Right lobe of liver (tissue), 6 donors: Measurements from ENCODE around the gene KLHL26. TPM values are rescaled to one million over a fixed set of nuclear protein-coding genes. Genes with fewer than 3 reads are reported as not detected.
A peak's percentile ranks its signal among the peaks of the same experiment; 100 is the strongest.
"Not testable (repeated sequence)": the region's sequence is repeated elsewhere in the genome, so short reads cannot be mapped to it uniquely, and the experiment has no call there.

Source experiments
- ATAC-seq, 4 donors: fragments of 200-7000 bp; cut with Tn5 transposase; one replicate each; pipeline ENCODE4 v1.9.1; 2020; ENCODE audit warnings: mild to moderate bottlenecking in 4 of 4, moderate library complexity in 4 of 4
- DNase-seq, 3 donors: peaks; one replicate each; pipeline ENCODE4 v3.0.0-alpha.2; 2020
- H3K27ac ChIP-seq, 3 donors: fragments of 200-600 bp; one replicate each; pipeline ENCODE4 v1.8.0; 2022
- H3K27me3 ChIP-seq, 2 donors: fragments of 200-600 bp; one replicate each; pipeline ENCODE4 v1.8.0; 2022
- H3K36me3 ChIP-seq, 4 donors: fragments of 200-600 bp; sonication (generic) in 1 of 4; one replicate each; pipeline versions ENCODE4 v1.5.1 to v1.8.0; 2017 to 2022; ENCODE audit warnings: control low read depth in 1 of 4
- H3K4me1 ChIP-seq, 4 donors: fragments of 200-600 bp; sonication (generic) in 1 of 4; one replicate each; pipeline versions ENCODE4 v1.5.1 to v1.8.0; 2017 to 2022; ENCODE audit warnings: control low read depth in 1 of 4
- H3K4me3 ChIP-seq, 3 donors: fragments of 200-600 bp; one replicate each; pipeline ENCODE4 v1.8.0; 2022
- H3K9me3 ChIP-seq, 4 donors: fragments of 200-600 bp; sonication (generic) in 1 of 4; one replicate each; pipeline versions ENCODE4 v1.5.1 to v1.8.0; 2017 to 2022; ENCODE audit warnings: control low read depth in 1 of 4
- CTCF ChIP-seq, 4 donors: fragments of 200-600 bp in 3 of 4; fragments of 450-650 bp in 1 of 4; IDR thresholded peaks; one replicate each; pipeline versions ENCODE4 v1.5.1 to v1.8.0; 2016 to 2022; ENCODE audit warnings: antibody characterized with exemption in 4 of 4, mild to moderate bottlenecking in 2 of 4
- POLR2A ChIP-seq: fragments of 450-650 bp; IDR thresholded peaks from one replicate; pipeline ENCODE4 v1.6.1; 2017; ENCODE audit warnings: antibody characterized with exemption, mild to moderate bottlenecking
- WGBS: methylation state at CpG from one replicate; pipeline ENCODE4 v1.1.6; 2018; ENCODE audit warnings: low coverage, low lambda C conversion rate; ENCODE audit not compliant: insufficient coverage; ENCODE audit errors: missing lambda C conversion rate; 5-methylcytosine and 5-hydroxymethylcytosine counted together
- intact Hi-C, 2 donors: fragments of 100-400 bp; cut with DNase I; formaldehyde crosslinking; loops; one replicate each; pipeline versions ENCODE4 v1.11.2 to v1.14.1; 2022
- total RNA-seq, 6 experiments: library from RNA; depleted of rRNA in 2 of 6; stranded (reverse); fragments of >200 nt in 2 of 6; fragmentation: NEBNext Ultra II Directional in 3 of 6; extraction: Animal tissue kit (Norgen Biotek cat#: 25700) in 3 of 6; gene quantifications; one replicate each; pipeline versions ENCODE4 v1.1.0 to v1.2.4, GENCODE V29; 2016 to 2023
- donor health status: DM: no; HTN: yes; CAD: no.
- donor health status: DM: no; HTN: no; CAD: no.
- donor health status: DM: no; HTN: no; CAD: no.
- donor health status: DM: no; HTN: yes; CAD: no.
- donor health status: DM: no; HTN: yes; CAD: no.

KLHL26 gene
- total RNA-seq, 6 experiments from 2014 or later, result 3.8 to 5.0 (median 4.7) TPM

DNA sequence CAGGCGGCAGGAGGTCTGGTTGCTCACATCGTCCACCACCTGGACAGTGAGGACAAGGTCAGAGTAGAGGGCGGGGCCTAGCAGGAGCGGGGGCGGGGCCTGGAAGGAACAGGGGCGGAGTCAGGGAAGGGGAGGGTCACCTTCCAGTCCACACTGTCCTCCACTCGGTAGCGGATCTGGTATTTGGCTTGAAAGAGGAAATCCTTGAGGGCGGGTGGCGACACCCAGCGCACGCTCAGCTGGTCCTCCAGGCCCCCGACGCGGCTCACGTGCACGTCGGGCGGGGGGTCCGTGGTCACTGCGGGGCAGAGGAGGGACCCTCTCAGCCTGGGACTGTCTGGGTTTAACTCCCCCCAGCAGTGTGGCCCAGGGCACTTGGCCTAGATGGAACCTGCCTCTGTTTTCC is 40.1 kb upstream of the KLHL26 start:
- Histone ChIP-seq H3K36me3 (no peaks in the 10 kb centered on the region), H3K27me3 (no peaks in the 10 kb centered on the region), H3K9me3 (no peaks in the 10 kb centered on the region), H3K27ac (no peak overlapping the region), H3K4me1 (peaks cover 0 to 15% (median 5%) of the 10 kb centered on the region in 4 donors), H3K4me3 (no peak overlapping the region)
- peak in 2 of 3 donors; percentile 73 to 77 for DNase-seq
- WGBS, result 4% methylated on average over 5 of the region's 21 CpGs
- intact Hi-C loops, result no loop called here
- TF ChIP-seq POLR2A (no peak), CTCF (IDR thresholded peaks at IDR 0.05) (no peak)
- ATAC-seq, result peak; percentile 78 to 87 (median 82)

DNA sequence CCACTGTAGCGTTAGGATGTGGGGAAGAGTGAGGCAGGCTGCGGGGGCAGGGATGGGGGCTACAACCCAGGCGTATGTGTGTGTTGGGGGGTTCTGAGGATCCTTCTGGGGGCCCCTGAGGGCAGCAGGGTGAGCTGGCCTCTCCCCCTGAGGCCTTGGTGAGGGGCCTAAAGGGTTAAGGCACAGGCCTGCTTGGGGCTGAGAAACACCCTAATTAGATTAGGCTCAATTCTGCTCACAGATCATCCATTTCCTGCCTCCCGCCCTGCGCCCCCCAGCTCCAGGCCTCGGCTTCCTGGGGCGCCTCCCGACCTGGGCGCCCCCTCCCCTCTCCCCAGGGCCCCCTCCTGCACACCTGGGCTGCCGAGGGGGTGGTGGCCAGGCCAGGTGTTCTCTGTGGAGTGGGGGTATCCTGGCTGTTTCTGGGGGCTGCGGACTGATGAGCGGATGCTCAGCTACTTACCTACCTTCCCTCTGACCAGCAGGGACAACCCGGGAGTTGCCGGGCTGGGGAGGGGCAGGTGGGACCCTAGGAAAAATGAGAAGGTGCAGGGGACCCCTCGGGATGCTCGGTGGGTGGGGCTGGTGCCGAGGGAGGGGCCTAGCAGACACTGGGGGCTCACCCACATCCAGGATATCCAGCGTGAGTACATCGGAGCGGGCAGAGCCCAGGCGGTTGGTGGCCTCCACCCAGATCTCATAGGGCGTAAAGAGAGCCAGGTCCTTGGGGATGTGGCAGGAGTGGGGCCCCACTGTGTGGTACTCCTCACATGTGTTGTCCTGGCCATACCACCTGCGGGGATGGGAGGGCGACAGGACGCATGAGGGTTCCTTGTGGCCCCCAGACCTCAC is 38.8 kb upstream of the KLHL26 start:
- Histone ChIP-seq H3K4me1 (peaks cover 0 to 15% (median 5%) of the 10 kb centered on the region in 4 donors), H3K4me3 (no peak overlapping the region), H3K36me3 (no peaks in the 10 kb centered on the region), H3K27ac (no peak overlapping the region), H3K9me3 (no peaks in the 10 kb centered on the region), H3K27me3 (peaks cover 0 to under 1% of the 10 kb centered on the region in 2 donors)
- no peak for DNase-seq
- no peak for ATAC-seq
- intact Hi-C loops, result no loop called here
- WGBS, result 54% methylated on average over 7 of the region's 25 CpGs
- TF ChIP-seq CTCF (IDR thresholded peaks at IDR 0.05), result no peak
- TF ChIP-seq POLR2A, result no peak

DNA sequence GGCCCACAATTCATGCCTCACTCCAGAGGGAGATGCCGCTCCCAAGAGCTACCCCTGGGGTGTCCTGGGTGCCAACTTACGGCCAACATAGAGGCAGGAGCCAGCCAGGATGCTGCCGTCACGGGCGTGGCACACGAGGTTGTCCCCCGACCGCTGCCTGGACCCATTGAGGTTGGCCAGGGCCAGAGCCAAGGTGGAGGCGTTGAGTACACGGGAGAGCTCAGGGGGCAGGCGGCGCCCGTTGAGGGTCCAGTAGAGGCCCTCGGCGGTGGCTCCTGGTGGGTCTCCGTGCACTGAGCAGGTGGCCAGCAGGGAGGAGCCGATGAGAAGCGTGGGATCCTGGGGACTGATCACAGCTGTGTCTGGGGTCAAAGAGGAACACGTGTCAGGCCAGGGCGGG is 37.3 kb upstream of the KLHL26 start:
- ATAC-seq, result no peak
- H3K9me3 ChIP-seq, result no peaks in the 10 kb centered on the region
- 80% methylated on average over 7 of the region's 20 CpGs for WGBS
- peaks cover 0 to 8% of the 10 kb centered on the region in 2 donors for H3K27me3 ChIP-seq
- no peak for DNase-seq
- H3K36me3 ChIP-seq, result no peaks in the 10 kb centered on the region
- H3K4me3 ChIP-seq, result no peak overlapping the region
- H3K27ac ChIP-seq, result no peak overlapping the region
- peaks cover 0 to 6% (median 3%) of the 10 kb centered on the region in 4 donors for H3K4me1 ChIP-seq
- intact Hi-C loops, result no loop called here
- TF ChIP-seq CTCF (IDR thresholded peaks at IDR 0.05) (no peak), POLR2A (no peak)

DNA sequence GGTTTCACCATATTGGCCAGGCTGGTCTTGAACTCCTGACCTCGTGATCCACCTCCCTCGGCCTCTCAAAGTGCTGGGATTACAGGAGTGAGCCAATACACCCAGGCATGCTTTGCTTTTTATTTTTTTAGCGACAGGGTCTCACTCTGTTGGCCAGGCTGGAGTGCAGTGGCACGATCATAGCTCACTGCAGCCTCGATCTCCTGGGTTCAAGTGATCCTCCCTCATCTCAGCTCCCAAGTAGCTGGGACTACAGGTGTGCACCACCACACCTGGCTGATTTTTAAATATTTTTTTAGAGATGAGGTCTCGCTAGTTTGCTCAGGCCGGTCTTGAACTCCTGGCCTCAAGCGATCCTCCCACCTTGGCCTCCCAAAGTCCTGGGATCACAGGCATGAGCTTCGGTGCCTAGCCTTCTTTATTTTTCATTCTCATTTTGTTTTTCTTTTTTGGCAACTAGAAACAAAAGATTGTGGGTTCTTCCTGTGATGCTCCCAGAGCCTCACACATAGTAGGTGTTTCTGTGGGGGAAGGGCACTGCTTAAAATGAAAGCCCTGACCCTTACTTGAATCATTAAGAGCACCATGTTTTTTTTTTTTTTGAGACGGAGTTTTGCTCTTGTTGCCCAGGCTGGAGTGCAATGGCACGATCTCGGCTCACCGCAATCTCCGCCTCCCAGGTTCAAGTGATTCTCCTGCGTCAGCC is 36.0 kb upstream of the KLHL26 start:
- H3K4me3 ChIP-seq, ATAC-seq, H3K36me3 ChIP-seq, DNase-seq, H3K9me3 ChIP-seq, H3K4me1 ChIP-seq, intact Hi-C loops, H3K27ac ChIP-seq: not testable (repeated sequence)
- WGBS, result 90% methylated on average over 13 of the region's 15 CpGs
- H3K27me3 ChIP-seq, result peaks cover 0 to 13% of the 10 kb centered on the region in 2 donors

- ATAC-seq, result no peak
- DNase-seq, result no peak
- Histone ChIP-seq H3K36me3 (no peaks in the 10 kb centered on the region), H3K27me3 (peaks cover 0 to 16% of the 10 kb centered on the region in 2 donors), H3K27ac (no peak overlapping the region), H3K9me3 (no peaks in the 10 kb centered on the region), H3K4me3 (no peak overlapping the region), H3K4me1 (no peaks in the 10 kb centered on the region)
- no peak for TF ChIP-seq POLR2A
- TF ChIP-seq CTCF (IDR thresholded peaks at IDR 0.05), result no peak
- WGBS, result 64% methylated on average over 3 of the region's 4 CpGs
- intact Hi-C loops, result no loop called here
These were observed 35.0 kb upstream of the KLHL26 start for GRCh38 chr19:18601875-18602274.
